ENCODE data around the gene CST7.

The CST7 gene

DNA sequence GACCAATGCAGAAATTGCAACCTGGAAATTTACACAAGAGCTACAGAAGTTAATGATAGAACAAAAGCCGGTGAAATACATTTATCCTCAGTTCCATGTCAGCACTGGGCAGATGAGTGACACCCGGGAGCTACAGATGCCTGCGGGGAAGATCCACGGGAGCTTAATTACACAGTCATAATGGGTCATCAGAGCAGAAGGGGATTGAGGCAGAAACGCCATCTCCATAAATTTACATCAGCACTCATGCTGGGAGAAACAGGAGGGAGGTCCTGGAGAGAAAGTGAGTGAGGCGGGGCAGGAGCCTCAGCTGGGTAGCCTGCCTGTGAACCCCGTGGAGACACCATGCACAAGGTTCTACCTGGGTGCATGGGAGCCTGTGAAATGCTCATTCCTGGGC lies 37.6 kb upstream of the CST7 start:
- no peak overlapping the region for H3K4me3 ChIP-seq (ENCODE audit: control insufficient read depth in 1 of 7, extremely low read depth in 1 of 7, insufficient read depth in 4 of 7, low read depth in 2 of 7, low read length in 6 of 7)
- ChIA-PET CTCF (no interaction called here), POLR2A (no interaction called here)
- no peaks in the 10 kb centered on the region for H3K27me3 ChIP-seq (replicated peaks in 2 of 5; ENCODE audit: control insufficient read depth in 4 of 5, insufficient read depth in 5 of 5, low read length in 4 of 5)
- DNase-seq = no peak
- H3K27ac ChIP-seq (ENCODE audit: insufficient read depth in 1 of 2, low read depth in 1 of 2, low read length in 2 of 2, poor library complexity in 1 of 2, severe bottlenecking in 2 of 2) = no peak overlapping the region
- no peaks in the 10 kb centered on the region for H3K4me1 ChIP-seq (ENCODE audit: control extremely low read depth in 1 of 4, control insufficient read depth in 4 of 4, insufficient read depth in 4 of 4, low read length in 3 of 4)
- H3K36me3 ChIP-seq (ENCODE audit: control insufficient read depth in 4 of 4, insufficient read depth in 4 of 4, low read length in 3 of 4) = no peaks in the 10 kb centered on the region
- WGBS (ENCODE audit: insufficient coverage) = 75% methylated on average over 6 of the region's 7 CpGs
- peaks cover 0 to 15% (median 10%) of the 10 kb centered on the region in 5 experiments for H3K9me3 ChIP-seq (ENCODE audit: control extremely low read depth in 1 of 5, control insufficient read depth in 4 of 5, insufficient read depth in 2 of 5, low read depth in 1 of 5, low read length in 4 of 5)

DNA sequence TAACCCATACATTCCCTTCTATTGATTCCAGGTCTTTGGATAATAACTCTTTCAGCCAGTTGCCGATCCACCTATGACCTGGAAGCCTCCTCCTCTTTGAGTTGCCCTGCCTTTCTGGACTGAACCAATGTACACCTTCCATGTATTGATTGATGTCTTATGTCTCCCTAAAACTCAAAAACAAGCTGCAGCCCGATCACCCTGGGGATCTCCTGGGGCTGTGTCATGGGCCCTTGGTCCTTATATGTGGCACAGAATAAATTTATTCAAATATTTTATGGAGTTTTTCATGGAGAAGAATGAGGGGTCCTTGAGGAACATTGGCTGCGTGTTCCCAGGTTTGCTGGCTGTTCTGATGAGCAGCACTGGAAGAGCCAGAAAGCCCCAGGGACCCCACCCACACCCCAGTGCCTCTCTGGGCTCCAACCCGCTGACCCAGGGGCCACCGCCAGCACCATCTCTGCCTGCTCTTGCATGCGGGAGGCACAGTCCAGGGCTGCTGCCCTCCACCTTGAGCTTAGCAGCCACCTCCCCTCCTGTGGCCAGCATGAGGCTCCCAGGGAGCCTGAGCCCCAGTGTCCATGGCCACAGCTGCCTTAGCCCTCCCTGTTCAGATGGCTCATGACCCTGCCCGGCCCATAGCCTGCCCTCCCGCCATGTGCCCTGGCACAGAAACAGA lies 36.5 kb upstream of the CST7 start:
- Histone ChIP-seq H3K4me3 (ENCODE audit: control insufficient read depth in 1 of 7, extremely low read depth in 1 of 7, insufficient read depth in 4 of 7, low read depth in 2 of 7, low read length in 6 of 7) (no peak overlapping the region), H3K27ac (ENCODE audit: insufficient read depth in 1 of 2, low read depth in 1 of 2, low read length in 2 of 2, poor library complexity in 1 of 2, severe bottlenecking in 2 of 2) (no peak overlapping the region), H3K9me3 (ENCODE audit: control extremely low read depth in 1 of 5, control insufficient read depth in 4 of 5, insufficient read depth in 2 of 5, low read depth in 1 of 5, low read length in 4 of 5) (peaks cover 0 to 8% (median 7%) of the 10 kb centered on the region in 5 experiments), H3K36me3 (ENCODE audit: control insufficient read depth in 4 of 4, insufficient read depth in 4 of 4, low read length in 3 of 4) (no peaks in the 10 kb centered on the region), H3K4me1 (ENCODE audit: control extremely low read depth in 1 of 4, control insufficient read depth in 4 of 4, insufficient read depth in 4 of 4, low read length in 3 of 4) (no peaks in the 10 kb centered on the region), H3K27me3 (replicated peaks in 2 of 5; ENCODE audit: control insufficient read depth in 4 of 5, insufficient read depth in 5 of 5, low read length in 4 of 5) (no peaks in the 10 kb centered on the region)
- DNase-seq = no peak
- 95% methylated on average over 5 of the region's 8 CpGs for WGBS (ENCODE audit: insufficient coverage)
- ChIA-PET POLR2A (no interaction called here), CTCF (no interaction called here)

DNA sequence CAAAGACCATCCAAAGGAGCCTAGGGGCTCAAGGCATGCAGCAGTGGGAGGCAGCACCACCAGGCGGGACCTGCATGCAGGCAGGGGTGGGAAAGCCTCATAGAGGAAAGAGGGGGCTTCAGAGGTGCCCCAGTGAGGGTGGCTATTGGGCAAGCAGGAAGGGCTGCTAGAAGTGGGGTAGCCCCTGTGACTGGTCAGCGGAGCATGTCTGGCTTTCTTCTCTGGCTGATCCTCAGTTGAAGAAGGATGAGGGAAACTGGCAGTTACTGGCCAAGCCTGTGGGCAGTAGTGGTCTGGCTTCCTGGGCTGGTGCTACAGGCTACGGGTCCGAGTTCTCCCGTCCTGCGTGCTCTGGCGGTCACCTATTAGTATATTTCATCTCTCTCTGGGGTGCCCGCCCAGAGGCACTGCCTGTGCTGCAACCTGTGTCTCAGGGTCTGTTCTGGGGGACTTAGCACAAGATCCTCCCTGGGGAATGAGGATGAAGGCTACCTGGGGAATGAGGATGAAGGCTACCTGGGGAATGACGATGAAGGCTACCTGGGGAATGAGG lies 35.9 kb upstream of the CST7 start:
- H3K4me3 ChIP-seq (ENCODE audit: control insufficient read depth in 1 of 7, extremely low read depth in 1 of 7, insufficient read depth in 4 of 7, low read depth in 2 of 7, low read length in 6 of 7) = no peak overlapping the region
- no peaks in the 10 kb centered on the region for H3K36me3 ChIP-seq (ENCODE audit: control insufficient read depth in 4 of 4, insufficient read depth in 4 of 4, low read length in 3 of 4)
- H3K27ac ChIP-seq (ENCODE audit: insufficient read depth in 1 of 2, low read depth in 1 of 2, low read length in 2 of 2, poor library complexity in 1 of 2, severe bottlenecking in 2 of 2) = no peak overlapping the region
- 95% methylated on average over 8 of the region's 9 CpGs for WGBS (ENCODE audit: insufficient coverage)
- H3K27me3 ChIP-seq (replicated peaks in 2 of 5; ENCODE audit: control insufficient read depth in 4 of 5, insufficient read depth in 5 of 5, low read length in 4 of 5) = no peaks in the 10 kb centered on the region
- H3K4me1 ChIP-seq (ENCODE audit: control extremely low read depth in 1 of 4, control insufficient read depth in 4 of 4, insufficient read depth in 4 of 4, low read length in 3 of 4) = peaks cover 0 to 4% (median 1%) of the 10 kb centered on the region in 4 experiments
- ChIA-PET CTCF (no interaction called here), POLR2A (no interaction called here)
- no peak for DNase-seq
- peaks cover 0 to 7% (median 5%) of the 10 kb centered on the region in 5 experiments for H3K9me3 ChIP-seq (ENCODE audit: control extremely low read depth in 1 of 5, control insufficient read depth in 4 of 5, insufficient read depth in 2 of 5, low read depth in 1 of 5, low read length in 4 of 5)

DNA sequence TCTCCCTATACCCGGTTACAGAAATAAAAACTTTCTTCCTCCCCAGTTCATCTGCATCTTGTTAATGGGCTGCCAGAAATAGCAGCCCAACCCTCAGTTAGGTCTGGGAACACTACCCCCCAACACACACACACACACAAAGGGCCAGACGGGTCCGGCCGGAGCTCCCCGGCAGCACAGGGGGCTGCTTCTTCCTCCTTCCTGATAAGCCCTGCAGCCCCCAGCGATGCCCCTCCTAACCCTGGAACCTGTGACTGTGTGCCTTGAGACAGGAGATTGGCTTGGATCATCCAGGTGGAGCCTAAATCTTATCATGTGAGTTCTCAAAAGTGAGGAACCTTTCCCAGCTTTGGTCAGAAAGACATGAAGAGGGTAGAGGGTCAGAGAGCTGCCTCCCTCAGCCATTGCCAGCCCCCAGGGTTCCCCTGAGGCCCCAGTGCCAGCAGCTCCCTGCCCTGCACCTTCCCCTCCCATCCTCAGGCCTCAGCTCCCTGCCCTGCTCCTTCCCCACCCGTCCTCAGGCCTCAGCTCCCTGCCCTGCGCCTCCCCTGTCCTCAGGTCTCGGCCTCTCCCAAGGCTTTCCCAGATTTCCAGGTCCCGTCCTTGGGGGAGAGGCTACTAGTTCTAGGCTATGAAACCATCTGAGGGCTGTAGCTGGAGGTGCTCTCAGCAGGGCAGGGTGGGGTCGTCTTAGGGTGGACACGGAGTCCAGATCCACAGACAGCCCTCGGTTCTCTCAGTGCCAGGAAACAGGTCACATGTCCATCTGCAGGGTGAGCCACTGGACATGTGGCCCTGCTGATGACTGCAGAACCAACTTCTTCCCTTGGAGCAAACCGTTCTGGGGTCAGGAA lies 34.5 kb upstream of the CST7 start:
- no peaks in the 10 kb centered on the region for H3K36me3 ChIP-seq (ENCODE audit: control insufficient read depth in 4 of 4, insufficient read depth in 4 of 4, low read length in 3 of 4)
- WGBS (ENCODE audit: insufficient coverage) = 95% methylated on average over 10 of the region's 14 CpGs
- H3K27me3 ChIP-seq (replicated peaks in 2 of 5; ENCODE audit: control insufficient read depth in 4 of 5, insufficient read depth in 5 of 5, low read length in 4 of 5) = no peaks in the 10 kb centered on the region
- ChIA-PET POLR2A (interaction anchor here (0.7 kb wide), 1 partner anchor 40 kb away, joined by 3 read pairs; no protein-coding TSS in a partner anchor), CTCF (interaction anchor here (0.9 to 1.4 kb wide), 3 partner anchors 80 to 803 kb away, joined by 3 to 5 read pairs (median 4); no protein-coding TSS in a partner anchor)
- no peak overlapping the region for H3K4me3 ChIP-seq (ENCODE audit: control insufficient read depth in 1 of 7, extremely low read depth in 1 of 7, insufficient read depth in 4 of 7, low read depth in 2 of 7, low read length in 6 of 7)
- peaks cover 0 to 13% (median 10%) of the 10 kb centered on the region in 4 experiments for H3K4me1 ChIP-seq (ENCODE audit: control extremely low read depth in 1 of 4, control insufficient read depth in 4 of 4, insufficient read depth in 4 of 4, low read length in 3 of 4)
- no peak for DNase-seq
- no peaks in the 10 kb centered on the region for H3K9me3 ChIP-seq (ENCODE audit: control extremely low read depth in 1 of 5, control insufficient read depth in 4 of 5, insufficient read depth in 2 of 5, low read depth in 1 of 5, low read length in 4 of 5)
- no peak overlapping the region for H3K27ac ChIP-seq (ENCODE audit: insufficient read depth in 1 of 2, low read depth in 1 of 2, low read length in 2 of 2, poor library complexity in 1 of 2, severe bottlenecking in 2 of 2)

DNA sequence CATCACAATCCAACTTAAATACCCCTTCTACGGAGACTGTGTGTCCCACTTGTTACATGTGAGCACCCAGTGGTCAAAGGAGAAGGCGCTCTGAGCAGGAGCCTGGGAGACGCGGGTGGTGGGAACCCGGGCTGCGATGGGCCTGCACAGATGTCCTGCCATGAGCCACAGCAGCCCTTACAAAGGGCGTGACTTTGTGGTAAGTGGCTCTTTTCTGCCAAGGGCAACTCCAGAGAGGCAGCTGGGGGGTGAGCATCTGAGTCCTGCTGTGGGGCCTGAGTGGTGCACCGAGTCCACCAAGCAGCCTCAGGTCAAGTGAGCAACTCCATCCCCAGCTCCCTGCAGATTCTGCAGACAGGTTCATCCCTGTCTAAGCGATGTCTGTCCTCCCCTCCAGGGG lies 33.6 kb upstream of the CST7 start:
- CTCF ChIA-PET = interaction anchor here (0.7 to 1.4 kb wide), 4 partner anchors 81 to 804 kb away, joined by 3 to 4 read pairs (median 3); no protein-coding TSS in a partner anchor
- H3K9me3 ChIP-seq (ENCODE audit: control extremely low read depth in 1 of 5, control insufficient read depth in 4 of 5, insufficient read depth in 2 of 5, low read depth in 1 of 5, low read length in 4 of 5) = no peaks in the 10 kb centered on the region
- no peaks in the 10 kb centered on the region for H3K27me3 ChIP-seq (replicated peaks in 2 of 5; ENCODE audit: control insufficient read depth in 4 of 5, insufficient read depth in 5 of 5, low read length in 4 of 5)
- H3K36me3 ChIP-seq (ENCODE audit: control insufficient read depth in 4 of 4, insufficient read depth in 4 of 4, low read length in 3 of 4) = no peaks in the 10 kb centered on the region
- H3K27ac ChIP-seq (ENCODE audit: insufficient read depth in 1 of 2, low read depth in 1 of 2, low read length in 2 of 2, poor library complexity in 1 of 2, severe bottlenecking in 2 of 2) = no peak overlapping the region
- H3K4me3 ChIP-seq (ENCODE audit: control insufficient read depth in 1 of 7, extremely low read depth in 1 of 7, insufficient read depth in 4 of 7, low read depth in 2 of 7, low read length in 6 of 7) = no peak overlapping the region
- 99% methylated on average over 8 of the region's 9 CpGs for WGBS (ENCODE audit: insufficient coverage)
- POLR2A ChIA-PET = interaction anchor here (0.7 kb wide), 1 partner anchor 40 kb away, joined by 3 read pairs; no protein-coding TSS in a partner anchor
- no peak for DNase-seq
- peaks cover 0 to 13% (median 10%) of the 10 kb centered on the region in 4 experiments for H3K4me1 ChIP-seq (ENCODE audit: control extremely low read depth in 1 of 4, control insufficient read depth in 4 of 4, insufficient read depth in 4 of 4, low read length in 3 of 4)

DNA sequence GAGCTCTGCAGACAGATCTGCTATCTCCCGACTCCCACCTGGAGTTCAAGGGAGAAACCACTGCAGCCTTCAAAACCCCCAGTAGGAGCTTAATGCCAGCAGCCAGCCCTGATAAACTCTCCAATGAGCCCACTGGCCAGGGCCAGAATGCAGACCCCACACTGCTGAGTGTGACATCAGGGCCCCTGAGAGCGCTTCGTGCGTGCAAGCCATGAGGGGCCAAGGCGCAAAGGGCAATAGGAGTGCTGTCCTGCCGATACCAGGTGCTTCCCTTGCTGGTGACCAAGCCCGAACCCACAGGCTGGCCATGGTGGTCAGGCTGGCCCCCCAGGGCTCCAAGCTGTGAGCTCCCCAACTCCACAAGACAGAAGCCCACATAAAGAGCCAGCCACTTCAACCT lies 33.2 kb upstream of the CST7 start:
- Histone ChIP-seq H3K4me1 (ENCODE audit: control extremely low read depth in 1 of 4, control insufficient read depth in 4 of 4, insufficient read depth in 4 of 4, low read length in 3 of 4) (peaks cover 0 to 13% (median 10%) of the 10 kb centered on the region in 4 experiments), H3K9me3 (ENCODE audit: control extremely low read depth in 1 of 5, control insufficient read depth in 4 of 5, insufficient read depth in 2 of 5, low read depth in 1 of 5, low read length in 4 of 5) (no peaks in the 10 kb centered on the region), H3K36me3 (ENCODE audit: control insufficient read depth in 4 of 4, insufficient read depth in 4 of 4, low read length in 3 of 4) (no peaks in the 10 kb centered on the region), H3K27ac (ENCODE audit: insufficient read depth in 1 of 2, low read depth in 1 of 2, low read length in 2 of 2, poor library complexity in 1 of 2, severe bottlenecking in 2 of 2) (no peak overlapping the region), H3K4me3 (ENCODE audit: control insufficient read depth in 1 of 7, extremely low read depth in 1 of 7, insufficient read depth in 4 of 7, low read depth in 2 of 7, low read length in 6 of 7) (no peak overlapping the region), H3K27me3 (replicated peaks in 2 of 5; ENCODE audit: control insufficient read depth in 4 of 5, insufficient read depth in 5 of 5, low read length in 4 of 5) (no peaks in the 10 kb centered on the region)
- ChIA-PET CTCF (interaction anchor here (0.7 to 1.4 kb wide), 5 partner anchors 81 to 804 kb away, joined by 3 to 4 read pairs (median 3); no protein-coding TSS in a partner anchor), POLR2A (no interaction called here)
- no peak for DNase-seq
- whole genome bisulfite sequencing (ENCODE audit: insufficient coverage) = 98% methylated on average over 6 of the region's 7 CpGs

All from common myeloid progenitor, CD34-positive (primary cell).